HepG2 (cell line): ENCODE results near the gene TOB1. TPM values are rescaled to one million over a fixed set of nuclear protein-coding genes. Genes with fewer than 3 reads are reported as not detected.

Experiments used
- ATF7 ChIP-seq, 2 experiments: fragments of 450-650 bp in 1 of 2; sonication (generic) in 1 of 2; formaldehyde crosslinking in 1 of 2; IDR thresholded peaks; 2 replicates each; pipeline versions ENCODE4 v1.4.0 to v1.6.1; 2016 to 2020; ENCODE audit warnings: antibody characterized with exemption in 1 of 2, mild to moderate bottlenecking in 1 of 2, missing genetic modification reagents in 1 of 2
- CHD4 ChIP-seq: fragments of 200-600 bp; sonication (generic); IDR thresholded peaks from 2 replicates; pipeline ENCODE4 v1.7.0; 2017; ENCODE audit warnings: mild to moderate bottlenecking, low read length, borderline replicate concordance
- DPF2 ChIP-seq: sonication (generic); formaldehyde crosslinking; IDR thresholded peaks from 2 replicates; pipeline ENCODE4 v1.4.0; 2020; ENCODE audit warnings: mild to moderate bottlenecking, low read depth, missing genetic modification reagents, borderline replicate concordance
- FOSL2 ChIP-seq: sonication (generic); formaldehyde crosslinking; IDR thresholded peaks from 2 replicates; pipeline ENCODE4 v1.4.0; 2020; ENCODE audit warnings: missing genetic modification reagents
- FOXK1 ChIP-seq: sonication (generic); formaldehyde crosslinking; IDR thresholded peaks from 2 replicates; pipeline ENCODE4 v1.4.0; 2020; ENCODE audit warnings: low read depth, missing genetic modification reagents, borderline replicate concordance
- IRX3 ChIP-seq: sonication (generic); formaldehyde crosslinking; IDR thresholded peaks from 2 replicates; pipeline ENCODE4 v1.8.1; 2023; ENCODE audit warnings: mild to moderate bottlenecking, low read depth, missing genetic modification reagents, borderline replicate concordance
- MAF1 ChIP-seq: sonication (generic); formaldehyde crosslinking; IDR thresholded peaks from 2 replicates; pipeline ENCODE4 v1.5.0; 2020; ENCODE audit warnings: missing genetic modification reagents, borderline replicate concordance
- MLLT10 ChIP-seq: sonication (generic); formaldehyde crosslinking; IDR thresholded peaks from 2 replicates; pipeline ENCODE4 v1.4.0; 2020; ENCODE audit warnings: missing genetic modification reagents
- NR1H2 ChIP-seq: sonication (generic); formaldehyde crosslinking; IDR thresholded peaks from 2 replicates; pipeline ENCODE4 v1.8.1; 2022; ENCODE audit warnings: low read depth, missing genetic modification reagents, borderline replicate concordance
- PRPF4 ChIP-seq: fragments of 200-400 bp; formaldehyde crosslinking; IDR thresholded peaks from 2 replicates; pipeline ENCODE4 v1.6.1; 2016; ENCODE audit warnings: low read length, low read depth; ENCODE audit not compliant: poor library complexity, severe bottlenecking
- TBL1XR1 ChIP-seq: fragments of 150-350 bp; IDR thresholded peaks from 2 replicates; pipeline ENCODE4 v1.6.1; 2014; ENCODE audit warnings: borderline replicate concordance, low read length; ENCODE audit not compliant: partially characterized antibody
- TEAD3 ChIP-seq: optimal IDR thresholded peaks from 2 replicates; pipeline ENCODE3; 2016; ENCODE audit warnings: borderline replicate concordance
- YEATS2 ChIP-seq: sonication (generic); formaldehyde crosslinking; IDR thresholded peaks from 2 replicates; pipeline ENCODE4 v1.4.0; 2020; ENCODE audit warnings: missing genetic modification reagents, borderline replicate concordance
- ZNF543 ChIP-seq: sonication (generic); formaldehyde crosslinking; IDR thresholded peaks from 2 replicates; pipeline ENCODE4 v1.4.0; 2020; ENCODE audit warnings: mild to moderate bottlenecking, missing genetic modification reagents
- ZNF547 ChIP-seq: sonication (generic); formaldehyde crosslinking; IDR thresholded peaks from 2 replicates; pipeline ENCODE4 v1.5.1; 2020; ENCODE audit warnings: mild to moderate bottlenecking, missing genetic modification reagents
- ZNF780A ChIP-seq: sonication (generic); formaldehyde crosslinking; IDR thresholded peaks from 2 replicates; pipeline ENCODE4 v1.8.0; 2022; ENCODE audit warnings: mild to moderate bottlenecking, missing genetic modification reagents, moderate library complexity
- ZSCAN21 ChIP-seq: sonication (generic); formaldehyde crosslinking; IDR thresholded peaks from 2 replicates; pipeline ENCODE4 v1.8.0; 2022; ENCODE audit warnings: mild to moderate bottlenecking, missing genetic modification reagents, moderate library complexity, borderline replicate concordance
- polyA plus RNA-seq, 8 experiments: library from polyadenylated mRNA; depleted of rRNA in 3 of 8; stranded (reverse) in 7 of 8; unstranded in 1 of 8; fragments of >200 nt; fragmentation: Illumina TruSeq in 4 of 8; extraction: Trizol in 4 of 8; gene quantifications; 2 replicates each; pipeline versions ENCODE4 v1.2.1 to v1.2.3, GENCODE V29; 2011 to 2016; ENCODE audit warnings: low read depth in 4 of 8, missing spikeins in 1 of 8, mixed read lengths in 1 of 8; ENCODE audit not compliant: insufficient read depth in 1 of 8
- total RNA-seq, 5 experiments: library from RNA; depleted of rRNA; stranded (reverse); fragments of >200 nt; fragmentation: Illumina TruSeq; extraction: Trizol; gene quantifications; 2 replicates each; pipeline ENCODE4 v1.2.3, GENCODE V29; 2016; ENCODE audit warnings: low read depth in 1 of 5
- TF ChIP-seq, protein P1 (sequence below): sonication (generic); formaldehyde crosslinking; IDR thresholded peaks from 2 replicates; pipeline ENCODE4 v1.9.0; 2021; ENCODE audit warnings: missing genetic modification reagents, borderline replicate concordance
- TF ChIP-seq, protein P2 (sequence below): sonication (generic); formaldehyde crosslinking; IDR thresholded peaks from 2 replicates; pipeline ENCODE4 v1.8.1; 2022; ENCODE audit warnings: mild to moderate bottlenecking, missing genetic modification reagents
- TF ChIP-seq, protein P3 (sequence below): sonication (generic); formaldehyde crosslinking; IDR thresholded peaks from 2 replicates; pipeline ENCODE4 v1.9.0; 2021; ENCODE audit warnings: mild to moderate bottlenecking, missing genetic modification reagents

TOB1 gene
- total and polyA plus RNA-seq, 2 of the 13 experiments (the other 11 are each of a cell fraction or from before 2014, with no cell fraction given), result 21.9 to 57.7 TPM

DNA sequence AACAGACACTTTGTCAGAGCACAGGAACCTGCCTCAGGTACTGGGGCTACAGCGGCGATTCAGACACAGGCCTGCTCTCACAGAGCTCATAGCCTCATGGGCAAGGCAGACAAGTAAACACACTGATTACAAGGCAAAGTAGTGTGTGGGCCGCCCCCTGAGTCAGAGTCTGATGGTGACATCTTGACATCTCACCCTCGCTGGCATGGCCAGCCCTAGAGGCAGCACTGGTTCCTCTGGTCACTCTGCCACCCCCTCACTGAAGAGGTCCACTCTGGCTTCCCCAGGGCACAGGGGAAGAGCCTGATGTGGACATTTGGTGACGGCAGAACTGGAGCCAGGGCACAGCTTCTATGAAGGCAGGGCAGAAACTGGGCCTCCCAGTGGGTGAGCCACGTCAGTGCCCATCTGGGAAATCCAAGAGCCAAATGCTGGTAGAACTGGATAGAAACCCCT lies 32.9 kb upstream of the TOB1 start (continued):
- TF ChIP-seq, protein P1, sequence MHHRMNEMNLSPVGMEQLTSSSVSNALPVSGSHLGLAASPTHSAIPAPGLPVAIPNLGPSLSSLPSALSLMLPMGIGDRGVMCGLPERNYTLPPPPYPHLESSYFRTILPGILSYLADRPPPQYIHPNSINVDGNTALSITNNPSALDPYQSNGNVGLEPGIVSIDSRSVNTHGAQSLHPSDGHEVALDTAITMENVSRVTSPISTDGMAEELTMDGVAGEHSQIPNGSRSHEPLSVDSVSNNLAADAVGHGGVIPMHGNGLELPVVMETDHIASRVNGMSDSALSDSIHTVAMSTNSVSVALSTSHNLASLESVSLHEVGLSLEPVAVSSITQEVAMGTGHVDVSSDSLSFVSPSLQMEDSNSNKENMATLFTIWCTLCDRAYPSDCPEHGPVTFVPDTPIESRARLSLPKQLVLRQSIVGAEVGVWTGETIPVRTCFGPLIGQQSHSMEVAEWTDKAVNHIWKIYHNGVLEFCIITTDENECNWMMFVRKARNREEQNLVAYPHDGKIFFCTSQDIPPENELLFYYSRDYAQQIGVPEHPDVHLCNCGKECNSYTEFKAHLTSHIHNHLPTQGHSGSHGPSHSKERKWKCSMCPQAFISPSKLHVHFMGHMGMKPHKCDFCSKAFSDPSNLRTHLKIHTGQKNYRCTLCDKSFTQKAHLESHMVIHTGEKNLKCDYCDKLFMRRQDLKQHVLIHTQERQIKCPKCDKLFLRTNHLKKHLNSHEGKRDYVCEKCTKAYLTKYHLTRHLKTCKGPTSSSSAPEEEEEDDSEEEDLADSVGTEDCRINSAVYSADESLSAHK (CRISPR knock-in tag), result no peak
- TF ChIP-seq FOXK1 (CRISPR knock-in tag) (peak; percentile 68; the same call in 1 of the 2 replicates), FOSL2 (peak; percentile 85), ZNF780A (CRISPR knock-in tag) (no peak), TBL1XR1 (no peak), IRX3 (no peak), DPF2 (CRISPR knock-in tag) (peak; percentile 74), CHD4 (no peak), ATF7 (IDR thresholded peaks at IDR 0.05) (no peak), ATF7 (CRISPR knock-in tag; IDR thresholded peaks at IDR 0.05) (no peak), MAF1 (CRISPR knock-in tag) (no peak), YEATS2 (CRISPR knock-in tag) (peak; percentile 74; the same call in 1 of the 2 replicates), PRPF4 (no peak), ZNF543 (CRISPR knock-in tag) (no peak), ZNF547 (CRISPR knock-in tag) (no peak), TEAD3 (peak; percentile 75), MLLT10 (CRISPR knock-in tag) (no peak), NR1H2 (CRISPR knock-in tag) (no peak), ZSCAN21 (no peak; the same call in 1 of the 2 replicates)
- TF ChIP-seq, protein P2, sequence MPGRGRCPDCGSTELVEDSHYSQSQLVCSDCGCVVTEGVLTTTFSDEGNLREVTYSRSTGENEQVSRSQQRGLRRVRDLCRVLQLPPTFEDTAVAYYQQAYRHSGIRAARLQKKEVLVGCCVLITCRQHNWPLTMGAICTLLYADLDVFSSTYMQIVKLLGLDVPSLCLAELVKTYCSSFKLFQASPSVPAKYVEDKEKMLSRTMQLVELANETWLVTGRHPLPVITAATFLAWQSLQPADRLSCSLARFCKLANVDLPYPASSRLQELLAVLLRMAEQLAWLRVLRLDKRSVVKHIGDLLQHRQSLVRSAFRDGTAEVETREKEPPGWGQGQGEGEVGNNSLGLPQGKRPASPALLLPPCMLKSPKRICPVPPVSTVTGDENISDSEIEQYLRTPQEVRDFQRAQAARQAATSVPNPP (CRISPR knock-in tag), result no peak
- TF ChIP-seq, protein P3, sequence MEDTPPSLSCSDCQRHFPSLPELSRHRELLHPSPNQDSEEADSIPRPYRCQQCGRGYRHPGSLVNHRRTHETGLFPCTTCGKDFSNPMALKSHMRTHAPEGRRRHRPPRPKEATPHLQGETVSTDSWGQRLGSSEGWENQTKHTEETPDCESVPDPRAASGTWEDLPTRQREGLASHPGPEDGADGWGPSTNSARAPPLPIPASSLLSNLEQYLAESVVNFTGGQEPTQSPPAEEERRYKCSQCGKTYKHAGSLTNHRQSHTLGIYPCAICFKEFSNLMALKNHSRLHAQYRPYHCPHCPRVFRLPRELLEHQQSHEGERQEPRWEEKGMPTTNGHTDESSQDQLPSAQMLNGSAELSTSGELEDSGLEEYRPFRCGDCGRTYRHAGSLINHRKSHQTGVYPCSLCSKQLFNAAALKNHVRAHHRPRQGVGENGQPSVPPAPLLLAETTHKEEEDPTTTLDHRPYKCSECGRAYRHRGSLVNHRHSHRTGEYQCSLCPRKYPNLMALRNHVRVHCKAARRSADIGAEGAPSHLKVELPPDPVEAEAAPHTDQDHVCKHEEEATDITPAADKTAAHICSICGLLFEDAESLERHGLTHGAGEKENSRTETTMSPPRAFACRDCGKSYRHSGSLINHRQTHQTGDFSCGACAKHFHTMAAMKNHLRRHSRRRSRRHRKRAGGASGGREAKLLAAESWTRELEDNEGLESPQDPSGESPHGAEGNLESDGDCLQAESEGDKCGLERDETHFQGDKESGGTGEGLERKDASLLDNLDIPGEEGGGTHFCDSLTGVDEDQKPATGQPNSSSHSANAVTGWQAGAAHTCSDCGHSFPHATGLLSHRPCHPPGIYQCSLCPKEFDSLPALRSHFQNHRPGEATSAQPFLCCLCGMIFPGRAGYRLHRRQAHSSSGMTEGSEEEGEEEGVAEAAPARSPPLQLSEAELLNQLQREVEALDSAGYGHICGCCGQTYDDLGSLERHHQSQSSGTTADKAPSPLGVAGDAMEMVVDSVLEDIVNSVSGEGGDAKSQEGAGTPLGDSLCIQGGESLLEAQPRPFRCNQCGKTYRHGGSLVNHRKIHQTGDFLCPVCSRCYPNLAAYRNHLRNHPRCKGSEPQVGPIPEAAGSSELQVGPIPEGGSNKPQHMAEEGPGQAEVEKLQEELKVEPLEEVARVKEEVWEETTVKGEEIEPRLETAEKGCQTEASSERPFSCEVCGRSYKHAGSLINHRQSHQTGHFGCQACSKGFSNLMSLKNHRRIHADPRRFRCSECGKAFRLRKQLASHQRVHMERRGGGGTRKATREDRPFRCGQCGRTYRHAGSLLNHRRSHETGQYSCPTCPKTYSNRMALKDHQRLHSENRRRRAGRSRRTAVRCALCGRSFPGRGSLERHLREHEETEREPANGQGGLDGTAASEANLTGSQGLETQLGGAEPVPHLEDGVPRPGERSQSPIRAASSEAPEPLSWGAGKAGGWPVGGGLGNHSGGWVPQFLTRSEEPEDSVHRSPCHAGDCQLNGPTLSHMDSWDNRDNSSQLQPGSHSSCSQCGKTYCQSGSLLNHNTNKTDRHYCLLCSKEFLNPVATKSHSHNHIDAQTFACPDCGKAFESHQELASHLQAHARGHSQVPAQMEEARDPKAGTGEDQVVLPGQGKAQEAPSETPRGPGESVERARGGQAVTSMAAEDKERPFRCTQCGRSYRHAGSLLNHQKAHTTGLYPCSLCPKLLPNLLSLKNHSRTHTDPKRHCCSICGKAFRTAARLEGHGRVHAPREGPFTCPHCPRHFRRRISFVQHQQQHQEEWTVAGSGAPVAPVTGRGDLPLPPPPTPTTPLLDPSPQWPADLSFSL (CRISPR knock-in tag), result peak; percentile 31; the same call in 1 of the 2 replicates
